ENCODE data around the gene FSTL4.

The FSTL4 gene

DNA sequence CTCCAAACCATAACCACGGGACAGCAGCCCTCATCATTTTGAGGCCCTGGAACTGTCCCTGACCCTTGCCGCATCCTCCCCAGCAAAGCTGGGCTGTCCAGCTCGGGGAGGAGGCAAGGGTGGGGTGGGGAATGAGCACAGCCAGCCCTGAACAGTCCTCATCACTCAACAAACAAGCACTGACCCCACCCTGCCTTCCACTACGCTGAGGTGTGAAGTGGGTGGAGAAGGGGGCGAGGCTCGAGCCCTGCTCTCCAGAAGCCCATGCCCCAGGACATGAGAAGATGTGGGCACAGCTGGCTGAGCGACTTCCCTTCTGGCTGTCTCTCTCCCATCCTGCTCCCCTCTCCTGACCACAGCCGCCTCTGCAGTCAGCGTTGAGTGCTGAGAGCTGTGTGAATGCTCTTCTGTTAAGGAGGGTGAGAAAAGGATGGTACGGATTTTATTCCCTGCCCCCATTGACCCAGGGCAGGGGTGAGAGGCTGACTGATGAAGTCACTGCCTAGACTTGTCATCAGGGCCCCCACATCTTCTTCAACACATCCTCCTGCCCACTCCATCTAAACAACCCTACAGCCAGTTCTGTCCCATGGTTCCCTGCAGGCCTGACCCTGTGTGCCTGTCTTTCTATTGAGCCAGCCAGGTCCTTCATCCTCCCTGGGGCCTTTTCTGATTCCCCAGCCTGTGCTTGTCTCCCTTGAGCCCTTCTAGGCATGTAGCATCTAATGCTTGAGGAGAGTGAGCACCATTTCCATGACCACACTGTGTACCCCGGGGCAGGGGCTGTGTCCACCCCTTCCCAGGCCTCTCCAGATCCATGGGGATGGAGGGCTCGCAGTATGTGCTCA lies 276.0 kb downstream of the FSTL4 start:
- no peak overlapping the region for H3K27ac Mint-ChIP-seq
- DNase-seq (no peak), ATAC-seq (peak; percentile 38)
- H3K4me1 Mint-ChIP-seq = peaks cover 21% of the 10 kb centered on the region
- H3K4me3 Mint-ChIP-seq = no peak overlapping the region
- H3K27me3 Mint-ChIP-seq = peaks cover 2% of the 10 kb centered on the region
- no peaks in the 10 kb centered on the region for H3K9me3 Mint-ChIP-seq
- no peaks in the 10 kb centered on the region for H3K36me3 Mint-ChIP-seq (ENCODE audit: low read depth)

DNA sequence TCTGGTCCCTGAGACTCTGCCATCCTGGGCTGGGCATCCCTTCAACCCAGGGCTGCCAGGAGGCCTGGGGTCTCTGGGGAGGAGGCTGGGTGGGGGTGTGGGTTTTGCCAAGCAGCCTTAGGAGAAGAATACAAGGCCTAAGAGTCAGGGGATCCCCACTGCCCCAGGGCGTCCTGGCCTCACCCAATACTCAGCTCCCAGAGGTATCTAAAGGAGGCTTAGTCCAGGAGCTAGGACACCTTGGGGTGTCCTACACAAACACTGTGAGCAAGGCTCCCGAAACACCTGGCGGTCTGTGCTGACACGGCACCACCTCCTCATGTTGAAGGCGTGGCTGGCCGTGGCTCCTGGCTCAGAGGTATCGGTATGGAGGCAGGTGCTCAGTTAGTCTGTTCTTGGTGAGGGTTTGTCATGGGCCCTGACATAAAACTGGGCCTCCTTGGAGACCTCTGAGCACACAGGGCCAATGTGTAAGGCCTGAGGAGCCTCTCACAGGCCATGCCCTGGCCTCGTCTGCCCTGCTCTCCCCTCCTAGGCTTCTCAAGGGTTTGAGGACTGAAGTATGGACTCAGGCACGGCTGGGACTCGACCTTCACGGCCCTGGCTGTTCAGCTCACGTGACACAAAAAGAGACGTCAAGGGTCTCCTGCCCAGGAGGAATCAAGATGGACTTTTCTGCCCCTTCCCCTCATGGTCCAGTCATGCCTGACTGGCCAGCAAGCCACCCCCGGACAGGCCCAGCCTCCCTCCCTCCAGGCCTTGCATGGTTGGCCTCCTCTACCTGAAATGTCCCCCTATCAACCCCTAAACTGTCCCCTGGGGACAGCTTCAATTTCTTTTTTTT lies 277.3 kb downstream of the FSTL4 start:
- Mint-ChIP-seq H3K4me3 (no peak overlapping the region), H3K36me3 (ENCODE audit: low read depth) (no peaks in the 10 kb centered on the region), H3K4me1 (peaks cover 22% of the 10 kb centered on the region), H3K27me3 (peaks cover 2% of the 10 kb centered on the region), H3K9me3 (no peaks in the 10 kb centered on the region), H3K27ac (no peak overlapping the region)
- ATAC-seq (no peak), DNase-seq (no peak)

DNA sequence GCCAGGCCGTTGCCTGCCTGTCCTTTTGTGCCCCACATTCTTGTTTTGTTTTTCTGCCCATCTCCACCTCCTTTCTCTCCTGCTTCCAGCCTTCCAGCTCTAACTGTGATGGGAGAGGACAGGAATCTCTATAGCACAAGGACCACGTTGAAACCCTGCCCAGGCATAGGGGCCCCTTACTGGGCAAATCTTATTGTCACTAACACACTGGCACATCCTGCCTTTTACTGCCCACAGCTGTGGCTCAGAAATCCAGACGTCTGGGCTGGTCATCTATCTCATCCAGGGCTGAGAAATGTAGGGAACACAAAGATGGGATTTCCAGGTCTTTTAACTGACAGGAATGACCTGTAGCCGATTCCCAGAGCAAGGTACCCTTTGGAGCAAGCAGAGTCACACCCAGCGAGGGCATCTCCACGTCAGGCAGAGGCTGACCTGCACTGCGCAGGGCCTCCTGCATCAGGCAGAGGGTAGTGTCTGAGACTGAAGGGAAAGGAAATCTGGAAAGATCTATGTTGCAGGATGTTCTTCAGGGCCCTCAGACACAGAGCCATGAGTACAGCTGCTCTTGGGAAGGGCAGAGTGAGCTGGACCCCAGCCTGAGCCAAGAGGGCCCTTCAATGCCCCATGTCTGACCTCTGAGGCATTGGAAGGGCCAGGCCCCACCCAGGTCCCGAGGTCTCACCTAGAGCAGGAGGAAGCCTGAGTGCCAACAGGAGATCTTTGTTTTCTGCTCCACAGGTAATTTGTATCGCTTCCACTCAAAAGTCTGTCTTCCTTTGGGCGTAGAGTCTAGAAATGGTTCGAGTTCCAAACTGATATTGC lies 278.8 kb downstream of the FSTL4 start:
- H3K27ac Mint-ChIP-seq = no peak overlapping the region
- peaks cover 22% of the 10 kb centered on the region for H3K4me1 Mint-ChIP-seq
- no peak for ATAC-seq

DNA sequence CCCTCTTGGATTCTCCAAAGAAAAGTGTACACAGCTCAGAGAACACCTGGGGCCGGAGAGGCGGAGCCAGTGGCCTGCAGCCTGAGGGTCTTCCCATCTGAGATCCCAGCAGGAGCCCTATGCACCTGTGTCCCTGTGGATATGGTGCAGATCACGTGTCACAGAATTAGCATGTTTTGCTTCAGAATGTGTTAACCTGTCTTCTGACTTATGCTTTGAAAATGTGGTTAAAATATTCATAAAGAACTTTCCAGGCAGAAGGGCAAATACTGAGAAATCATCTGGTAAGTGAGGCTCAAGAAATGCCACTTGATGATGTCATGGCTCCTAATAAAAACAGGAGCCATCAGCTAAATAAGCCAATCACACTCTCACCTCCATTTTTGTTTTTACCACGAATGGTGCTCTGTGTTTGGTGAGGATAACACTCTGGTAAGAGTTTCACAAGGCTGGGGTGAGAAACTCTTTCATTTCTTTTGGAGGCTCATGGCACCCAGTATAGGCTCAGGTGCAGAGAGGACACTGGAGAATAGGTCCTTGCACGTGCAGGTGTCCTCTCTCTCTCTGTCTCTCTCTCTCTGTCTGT lies 279.8 kb downstream of the FSTL4 start:
- ATAC-seq (peak; percentile 53), DNase-seq (no peak)
- Mint-ChIP-seq H3K9me3 (no peaks in the 10 kb centered on the region), H3K27ac (peak overlapping the region; percentile 45), H3K36me3 (ENCODE audit: low read depth) (no peaks in the 10 kb centered on the region), H3K4me3 (no peak overlapping the region), H3K4me1 (peaks cover 22% of the 10 kb centered on the region), H3K27me3 (no peaks in the 10 kb centered on the region)

More for the DNA sequence above, 278.8 kb downstream of the FSTL4 start:
- H3K9me3 Mint-ChIP-seq = no peaks in the 10 kb centered on the region
- no peak for DNase-seq
- no peaks in the 10 kb centered on the region for H3K36me3 Mint-ChIP-seq (ENCODE audit: low read depth)
- H3K4me3 Mint-ChIP-seq = no peak overlapping the region
- H3K27me3 Mint-ChIP-seq = peaks cover 2% of the 10 kb centered on the region

DNA sequence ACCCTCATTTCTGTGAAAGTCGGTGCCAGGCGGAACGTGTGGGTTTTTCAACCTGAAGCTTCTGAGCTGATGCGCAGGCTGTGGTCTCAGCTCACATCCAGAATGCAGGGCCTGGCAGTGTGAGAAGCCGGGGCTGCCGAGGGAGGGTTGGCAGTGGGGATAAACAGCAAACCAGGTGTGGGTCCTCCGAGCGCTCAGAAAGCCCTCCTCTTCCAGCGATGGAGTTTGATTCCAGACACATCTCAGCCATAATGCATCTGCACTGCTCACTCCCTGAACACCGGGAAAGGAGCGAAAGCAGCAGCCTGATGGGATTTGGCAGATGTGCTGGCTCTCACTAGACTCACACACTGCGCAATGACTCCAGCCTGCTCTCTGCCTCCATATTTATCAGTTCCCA lies 280.4 kb downstream of the FSTL4 start:
- DNase-seq (no peak), ATAC-seq (no peak)
- no peak overlapping the region for H3K4me3 Mint-ChIP-seq
- no peak overlapping the region for H3K27ac Mint-ChIP-seq
- no peaks in the 10 kb centered on the region for H3K36me3 Mint-ChIP-seq (ENCODE audit: low read depth)
- H3K4me1 Mint-ChIP-seq = peaks cover 22% of the 10 kb centered on the region
- H3K9me3 Mint-ChIP-seq = no peaks in the 10 kb centered on the region
- H3K27me3 Mint-ChIP-seq = no peaks in the 10 kb centered on the region

DNA sequence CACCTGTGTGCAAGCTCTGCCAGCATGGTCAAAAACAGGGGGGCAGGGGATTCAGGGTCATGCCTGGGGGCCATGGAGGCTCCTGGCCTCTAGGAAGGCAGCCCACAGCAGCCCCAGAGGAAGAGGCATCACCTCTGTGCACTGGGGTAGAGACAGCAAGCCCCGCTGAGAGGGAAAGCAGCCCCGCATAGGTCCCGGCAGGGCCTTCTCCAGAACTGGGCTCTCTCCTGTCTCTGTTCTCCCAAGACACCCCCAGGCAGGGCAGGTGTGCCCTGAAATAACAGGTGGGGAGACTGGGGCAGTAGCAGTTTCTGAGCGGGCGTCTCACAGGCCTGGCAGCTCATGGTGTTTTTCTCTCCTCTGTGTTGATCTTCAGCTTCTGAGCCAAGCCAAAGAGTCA lies 281.4 kb downstream of the FSTL4 start:
- ATAC-seq (no peak), DNase-seq (no peak)
- no peak overlapping the region for H3K27ac Mint-ChIP-seq
- H3K27me3 Mint-ChIP-seq = no peaks in the 10 kb centered on the region
- H3K4me3 Mint-ChIP-seq = no peak overlapping the region
- H3K9me3 Mint-ChIP-seq = no peaks in the 10 kb centered on the region
- H3K36me3 Mint-ChIP-seq (ENCODE audit: low read depth) = no peaks in the 10 kb centered on the region
- H3K4me1 Mint-ChIP-seq = peaks cover 17% of the 10 kb centered on the region

DNA sequence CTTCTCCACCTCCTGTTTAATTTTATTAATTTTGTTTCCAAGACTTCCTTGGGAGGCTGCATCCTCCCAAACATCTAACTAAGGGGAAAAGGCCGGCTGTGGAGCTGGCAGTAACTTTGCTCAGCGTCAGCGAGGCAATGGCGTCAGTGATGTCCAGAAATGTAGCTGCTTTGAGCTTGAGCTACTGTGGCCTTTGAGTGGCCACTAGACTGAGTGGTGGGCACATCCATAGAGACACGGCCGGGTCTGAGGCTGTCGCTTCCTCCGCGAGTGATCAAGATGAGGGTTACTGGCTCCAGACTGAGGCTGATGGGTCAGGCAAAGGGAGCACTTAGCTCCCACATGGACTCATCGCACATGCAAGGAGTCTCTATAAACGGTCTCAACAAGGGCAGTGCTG lies 283.5 kb downstream of the FSTL4 start:
- no peak overlapping the region for H3K4me3 Mint-ChIP-seq
- DNase-seq (no peak), ATAC-seq (no peak)
- peaks cover under 1% of the 10 kb centered on the region for H3K27me3 Mint-ChIP-seq
- peaks cover 17% of the 10 kb centered on the region for H3K4me1 Mint-ChIP-seq
- H3K27ac Mint-ChIP-seq = no peak overlapping the region
- H3K9me3 Mint-ChIP-seq = no peaks in the 10 kb centered on the region
- no peaks in the 10 kb centered on the region for H3K36me3 Mint-ChIP-seq (ENCODE audit: low read depth)

DNA sequence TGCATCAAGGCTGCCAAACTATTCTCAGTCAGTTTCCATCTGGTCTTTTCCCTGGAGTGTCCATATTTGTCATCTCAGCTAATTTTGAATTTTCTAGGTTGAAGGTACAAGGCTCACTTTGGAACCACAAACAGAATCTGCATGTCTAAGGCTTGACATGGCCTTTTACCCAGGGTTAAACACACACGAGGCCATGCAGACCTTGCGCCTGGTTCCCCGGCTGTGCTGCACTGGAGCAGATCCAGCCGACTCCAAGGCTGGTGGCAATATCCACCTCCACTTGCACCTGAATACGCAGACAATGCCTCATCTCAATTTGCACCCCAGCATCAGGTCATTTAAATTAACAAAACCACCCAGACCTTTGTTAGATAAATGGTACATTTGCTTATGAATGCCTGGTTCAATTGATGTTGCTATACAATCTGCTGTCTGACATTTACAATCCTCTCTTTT lies 284.4 kb downstream of the FSTL4 start:
- H3K4me3 Mint-ChIP-seq = no peak overlapping the region
- H3K4me1 Mint-ChIP-seq = peaks cover 16% of the 10 kb centered on the region
- ATAC-seq (no peak), DNase-seq (no peak)
- H3K36me3 Mint-ChIP-seq (ENCODE audit: low read depth) = no peaks in the 10 kb centered on the region
- peaks cover 2% of the 10 kb centered on the region for H3K27me3 Mint-ChIP-seq
- H3K27ac Mint-ChIP-seq = no peak overlapping the region
- H3K9me3 Mint-ChIP-seq = no peaks in the 10 kb centered on the region

DNA sequence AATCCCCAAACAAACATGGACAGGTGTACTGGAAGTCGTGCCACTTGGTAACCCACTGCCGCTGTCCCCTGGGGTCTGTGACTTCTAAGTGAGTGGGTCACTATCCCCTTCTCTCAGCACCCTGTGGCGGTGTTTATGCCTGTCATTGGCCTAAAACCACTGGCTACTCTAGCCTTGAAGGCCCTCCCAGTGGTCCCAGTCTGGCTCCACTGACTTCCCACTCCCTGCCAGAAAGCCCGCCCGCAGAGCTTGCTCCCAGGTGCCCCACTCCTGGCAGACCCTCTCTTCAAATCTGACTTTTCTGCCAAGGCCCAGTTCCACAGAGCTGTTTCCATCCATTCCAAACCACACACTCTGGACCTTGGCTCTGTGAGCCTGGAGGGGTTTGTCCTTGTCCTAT lies 286.0 kb downstream of the FSTL4 start:
- H3K4me3 Mint-ChIP-seq = no peak overlapping the region
- H3K36me3 Mint-ChIP-seq (ENCODE audit: low read depth) = no peaks in the 10 kb centered on the region

DNA sequence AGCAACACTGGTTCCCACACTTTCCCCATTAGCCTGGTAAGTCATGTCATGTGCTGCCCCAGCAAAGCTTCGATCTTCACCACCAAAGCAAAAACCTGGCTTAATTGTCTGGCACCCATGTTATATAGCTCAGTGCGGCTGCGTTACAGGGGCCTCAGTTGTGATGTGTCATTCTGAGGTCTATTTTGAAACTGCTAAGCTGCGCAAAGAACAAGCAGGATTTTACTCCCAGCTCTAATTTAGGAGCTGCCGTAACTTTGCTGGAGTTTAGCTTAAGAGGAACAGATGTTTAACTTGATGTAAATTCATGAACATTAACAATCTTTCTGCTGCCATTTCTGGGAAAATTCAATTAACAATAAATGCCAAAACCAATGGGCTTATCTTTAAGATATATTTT lies 286.5 kb downstream of the FSTL4 start:
- H3K4me1 Mint-ChIP-seq = peaks cover 15% of the 10 kb centered on the region

More for the DNA sequence above, 286.0 kb downstream of the FSTL4 start:
- peaks cover 14% of the 10 kb centered on the region for H3K4me1 Mint-ChIP-seq
- H3K9me3 Mint-ChIP-seq = no peaks in the 10 kb centered on the region
- no peak overlapping the region for H3K27ac Mint-ChIP-seq
- DNase-seq = no peak
- ATAC-seq = no peak
- peaks cover 2% of the 10 kb centered on the region for H3K27me3 Mint-ChIP-seq

DNA sequence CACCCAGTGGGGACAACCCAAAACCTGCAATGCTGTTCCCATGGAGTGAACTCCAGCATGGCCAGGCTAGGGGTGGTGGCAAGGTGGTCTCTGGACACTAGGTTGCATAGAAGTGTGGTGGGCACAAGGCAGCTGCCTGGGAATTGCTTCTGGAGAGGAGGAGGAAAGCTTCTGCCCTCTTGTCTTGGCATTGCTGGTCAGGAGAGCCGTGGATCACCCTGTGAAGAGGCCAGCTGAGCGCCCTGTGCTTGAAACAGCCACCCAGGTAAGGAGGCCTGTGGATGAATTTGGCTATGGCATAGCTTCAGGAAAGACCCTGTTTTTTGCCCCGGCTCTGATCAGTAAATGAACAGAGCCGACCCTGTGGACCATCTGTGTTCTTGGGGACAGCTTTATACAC lies 287.4 kb downstream of the FSTL4 start:
- H3K4me1 Mint-ChIP-seq = peaks cover 15% of the 10 kb centered on the region
- H3K4me3 Mint-ChIP-seq = no peak overlapping the region
- ATAC-seq = no peak
- H3K36me3 Mint-ChIP-seq (ENCODE audit: low read depth) = no peaks in the 10 kb centered on the region
- H3K27me3 Mint-ChIP-seq = peaks cover 2% of the 10 kb centered on the region
- no peaks in the 10 kb centered on the region for H3K9me3 Mint-ChIP-seq
- DNase-seq = no peak
- H3K27ac Mint-ChIP-seq = no peak overlapping the region

More for the DNA sequence above, 286.5 kb downstream of the FSTL4 start:
- peaks cover 2% of the 10 kb centered on the region for H3K27me3 Mint-ChIP-seq
- H3K36me3 Mint-ChIP-seq (ENCODE audit: low read depth) = no peaks in the 10 kb centered on the region
- no peak overlapping the region for H3K4me3 Mint-ChIP-seq
- no peaks in the 10 kb centered on the region for H3K9me3 Mint-ChIP-seq
- no peak overlapping the region for H3K27ac Mint-ChIP-seq
- no peak for DNase-seq
- no peak for ATAC-seq

DNA sequence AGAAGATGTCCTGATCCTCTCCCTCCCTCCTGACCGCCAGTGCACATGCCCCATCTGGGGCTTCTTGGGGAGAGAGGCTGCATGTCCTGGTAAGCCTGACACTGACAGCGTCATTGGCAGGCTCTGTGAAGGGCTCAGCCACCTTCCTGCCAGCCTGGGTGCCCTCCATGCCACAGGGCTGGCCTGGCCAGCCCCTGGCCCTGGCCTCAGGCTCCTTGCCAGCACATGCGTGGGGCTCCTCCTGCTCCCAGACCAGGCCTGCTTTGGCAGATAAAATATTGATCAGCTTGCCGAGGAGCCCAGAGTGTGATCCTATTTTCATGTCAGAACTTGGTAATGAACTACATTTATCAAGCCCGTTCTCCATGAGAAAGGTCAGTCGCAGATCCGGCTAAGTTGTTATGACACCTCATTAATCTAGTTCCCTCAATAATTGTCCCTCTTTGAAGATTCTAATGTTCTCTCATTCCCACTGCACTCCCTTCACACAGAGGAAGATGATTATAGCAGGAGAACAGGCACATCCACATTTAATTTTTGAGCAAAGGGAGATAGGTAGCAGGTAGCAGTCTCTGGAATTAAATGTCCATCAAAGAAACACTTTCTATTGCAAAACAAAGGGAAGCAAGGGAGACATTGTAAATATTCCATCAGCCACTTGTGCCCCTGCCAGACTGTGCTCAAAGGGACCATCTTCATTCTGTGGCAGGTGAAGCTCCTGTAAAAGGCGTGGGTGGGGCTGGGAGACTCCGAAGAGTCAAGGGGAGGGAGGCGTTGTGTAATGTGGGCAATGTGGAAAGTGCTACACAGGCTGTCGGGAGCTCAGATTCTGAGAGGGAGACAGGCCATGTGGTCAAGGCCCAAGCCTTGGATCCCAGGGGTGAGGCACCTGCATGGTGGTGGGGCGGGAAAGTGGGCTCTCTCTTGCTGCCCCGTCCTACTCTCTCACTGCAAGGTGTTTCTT lies 288.6 kb downstream of the FSTL4 start:
- Mint-ChIP-seq H3K4me3 (no peak overlapping the region), H3K27me3 (peaks cover 5% of the 10 kb centered on the region), H3K9me3 (no peaks in the 10 kb centered on the region), H3K36me3 (ENCODE audit: low read depth) (no peaks in the 10 kb centered on the region), H3K27ac (no peak overlapping the region), H3K4me1 (peaks cover 15% of the 10 kb centered on the region)
- no peak for DNase-seq
- ATAC-seq = no peak

DNA sequence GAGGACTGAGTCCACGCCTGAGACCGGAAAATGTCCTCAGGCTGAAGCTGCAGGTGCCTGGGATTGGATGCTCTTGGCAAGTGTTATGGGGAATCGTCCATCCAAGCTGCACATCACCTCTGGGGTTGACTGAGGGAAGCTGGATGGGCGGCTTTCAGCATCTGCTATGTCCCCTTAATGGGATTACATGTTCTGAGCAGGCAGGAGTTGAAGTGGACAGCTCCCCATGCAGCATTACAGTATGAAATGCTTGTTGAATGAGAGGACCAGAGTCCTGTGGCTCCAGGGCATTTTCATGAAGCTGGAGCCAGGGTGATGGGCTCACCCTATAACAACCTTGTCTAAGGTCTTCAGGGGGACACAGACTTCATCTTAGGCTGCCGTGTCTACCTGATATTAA lies 289.6 kb downstream of the FSTL4 start:
- no peak overlapping the region for H3K4me3 Mint-ChIP-seq
- H3K27ac Mint-ChIP-seq = no peak overlapping the region
- ATAC-seq (no peak), DNase-seq (no peak)
- peaks cover 15% of the 10 kb centered on the region for H3K4me1 Mint-ChIP-seq
- H3K9me3 Mint-ChIP-seq = no peaks in the 10 kb centered on the region
- no peaks in the 10 kb centered on the region for H3K36me3 Mint-ChIP-seq (ENCODE audit: low read depth)
- peaks cover 5% of the 10 kb centered on the region for H3K27me3 Mint-ChIP-seq
